Lower leg skin (tissue), 4 donors: ENCODE data around the gene MCF2L2. TPM values are rescaled to one million over a fixed set of nuclear protein-coding genes. Genes with fewer than 3 reads are reported as not detected.
A peak's percentile ranks its signal among the peaks of the same experiment; 100 is the strongest.

Experiments
- DNase-seq, 2 donors: peaks; one replicate each; pipeline ENCODE4 v3.0.0-alpha.2; 2019; ENCODE audit warnings: low spot score in 2 of 2
- H3K4me3 ChIP-seq: fragments of 200-600 bp; sonication (generic); 2 replicates; pipeline ENCODE4 v1.5.1; 2017; ENCODE audit warnings: mild to moderate bottlenecking, low read depth; ENCODE audit not compliant: poor library complexity, severe bottlenecking
- POLR2A ChIP-seq, 2 donors: fragments of 450-650 bp; IDR thresholded peaks; one replicate each; pipeline ENCODE4 v1.6.1; 2016 to 2017; ENCODE audit warnings: antibody characterized with exemption in 2 of 2, mild to moderate bottlenecking in 1 of 2, moderate library complexity in 1 of 2
- WGBS, 2 donors: methylation state at CpG; one replicate each; pipeline ENCODE4 v1.1.5; 2018; 5-methylcytosine and 5-hydroxymethylcytosine counted together
- intact Hi-C: fragments of 100-400 bp; cut with DNase I; formaldehyde crosslinking; loops from one replicate; pipeline ENCODE4 v1.15.0; 2023; ENCODE audit warnings: low total_unique reads
- total RNA-seq, 4 donors: library from RNA; depleted of rRNA; stranded (reverse); fragments of >200 nt; gene quantifications; one replicate each; pipeline ENCODE4 v1.1.0, GENCODE V29; 2016
- TF ChIP-seq, protein P1 (sequence below), 3 donors: fragments of 450-650 bp; IDR thresholded peaks; one replicate each; pipeline ENCODE4 v1.5.1; 2016; ENCODE audit warnings: antibody characterized with exemption in 3 of 3, mild to moderate bottlenecking in 3 of 3, moderate library complexity in 2 of 3

Gene MCF2L2
- total RNA-seq, 4 donors from 2014 or later = 0.88 to 1.3 (median 1.1) TPM; not detected in 1

DNA sequence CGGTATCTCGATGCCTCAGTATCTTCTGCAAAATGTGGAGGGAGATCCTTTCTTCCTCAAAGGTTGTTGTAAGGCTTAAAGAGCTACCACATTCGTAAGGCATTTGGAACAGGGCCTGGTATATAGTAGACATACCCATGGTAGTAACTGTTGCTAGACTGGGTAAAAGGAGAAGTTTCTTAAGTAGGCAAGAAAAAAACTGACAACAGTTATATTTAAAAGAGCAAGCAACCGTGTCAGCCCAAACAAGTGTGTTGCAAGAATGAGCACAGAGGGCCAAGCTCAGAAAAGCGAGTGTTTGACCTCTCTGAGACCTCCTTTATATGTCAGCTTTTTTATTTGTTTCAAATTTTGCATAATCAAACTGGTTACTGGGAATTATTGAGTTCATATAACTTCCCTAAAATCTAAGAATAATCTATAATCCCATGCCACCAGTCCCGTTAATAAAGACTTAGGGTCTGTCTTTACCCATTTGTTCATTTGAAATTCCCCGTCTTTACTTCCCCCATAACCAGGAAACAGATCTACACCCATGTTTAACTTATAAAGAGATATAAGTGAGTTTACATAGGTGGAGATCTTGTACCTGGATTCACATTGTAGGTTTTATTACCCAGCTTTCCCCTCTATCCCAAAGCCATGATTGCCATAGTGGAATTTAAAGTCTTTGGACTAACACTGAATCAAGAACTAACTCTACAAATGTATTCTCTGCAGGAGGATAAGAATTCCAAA lies 168.1 kb downstream of the MCF2L2 start:
- TF ChIP-seq POLR2A (IDR thresholded peaks at IDR 0.05) = no peak
- TF ChIP-seq, protein P1, sequence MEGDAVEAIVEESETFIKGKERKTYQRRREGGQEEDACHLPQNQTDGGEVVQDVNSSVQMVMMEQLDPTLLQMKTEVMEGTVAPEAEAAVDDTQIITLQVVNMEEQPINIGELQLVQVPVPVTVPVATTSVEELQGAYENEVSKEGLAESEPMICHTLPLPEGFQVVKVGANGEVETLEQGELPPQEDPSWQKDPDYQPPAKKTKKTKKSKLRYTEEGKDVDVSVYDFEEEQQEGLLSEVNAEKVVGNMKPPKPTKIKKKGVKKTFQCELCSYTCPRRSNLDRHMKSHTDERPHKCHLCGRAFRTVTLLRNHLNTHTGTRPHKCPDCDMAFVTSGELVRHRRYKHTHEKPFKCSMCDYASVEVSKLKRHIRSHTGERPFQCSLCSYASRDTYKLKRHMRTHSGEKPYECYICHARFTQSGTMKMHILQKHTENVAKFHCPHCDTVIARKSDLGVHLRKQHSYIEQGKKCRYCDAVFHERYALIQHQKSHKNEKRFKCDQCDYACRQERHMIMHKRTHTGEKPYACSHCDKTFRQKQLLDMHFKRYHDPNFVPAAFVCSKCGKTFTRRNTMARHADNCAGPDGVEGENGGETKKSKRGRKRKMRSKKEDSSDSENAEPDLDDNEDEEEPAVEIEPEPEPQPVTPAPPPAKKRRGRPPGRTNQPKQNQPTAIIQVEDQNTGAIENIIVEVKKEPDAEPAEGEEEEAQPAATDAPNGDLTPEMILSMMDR (IDR thresholded peaks at IDR 0.05) = no peak
- intact Hi-C loops = no loop called here
- no peak for DNase-seq
- 59 to 61% methylated on average over 7 of the region's 7 CpGs for WGBS, 2 donors
- H3K4me3 ChIP-seq = no peak overlapping the region

DNA sequence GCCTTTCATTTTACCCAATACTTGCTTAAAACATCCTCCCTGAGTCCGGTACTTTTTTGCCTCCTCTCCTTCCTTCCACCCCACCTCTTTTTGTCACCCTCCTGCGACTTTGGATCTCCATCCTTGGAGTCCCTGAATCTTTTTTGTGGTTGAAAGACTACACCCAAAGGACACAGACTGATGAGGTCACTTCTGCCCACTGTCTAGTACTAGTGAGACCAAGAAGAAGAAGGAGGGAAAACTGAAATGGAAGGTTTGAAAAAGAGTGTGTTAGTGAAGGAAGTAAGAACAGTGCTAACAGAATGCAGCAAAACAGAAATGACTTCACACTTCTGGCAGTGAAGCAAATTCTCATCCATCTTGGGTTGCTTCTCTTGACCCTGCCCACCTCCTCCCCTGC lies 168.8 kb downstream of the MCF2L2 start:
- WGBS, 2 donors = 80 to 86% methylated on average over 2 of the region's 2 CpGs
- intact Hi-C loops = no loop called here
- no peak for DNase-seq
- H3K4me3 ChIP-seq = no peak overlapping the region
- TF ChIP-seq, protein P1 (IDR thresholded peaks at IDR 0.05) = no peak
- no peak for TF ChIP-seq POLR2A (IDR thresholded peaks at IDR 0.05)

DNA sequence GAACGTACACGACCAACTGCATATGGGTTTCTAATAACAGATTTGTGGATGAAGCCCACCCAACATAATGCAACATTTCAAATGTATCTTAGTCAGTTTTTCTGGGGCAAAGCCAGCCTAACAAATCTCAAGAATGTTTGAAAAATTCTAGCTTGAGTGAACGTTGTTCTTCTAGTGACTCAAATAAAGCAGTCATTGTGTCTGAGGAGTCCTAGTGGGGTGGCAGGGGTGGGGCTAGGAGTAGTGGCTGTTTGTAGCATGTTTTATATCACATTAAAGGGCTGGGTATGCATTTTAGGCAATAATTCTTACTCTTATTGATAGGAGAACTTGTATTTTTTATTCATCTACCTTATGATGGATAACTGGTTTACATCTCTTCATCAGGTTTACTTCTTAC lies 169.3 kb downstream of the MCF2L2 start:
- H3K4me3 ChIP-seq = no peak overlapping the region
- no peak for DNase-seq
- TF ChIP-seq, protein P1 (IDR thresholded peaks at IDR 0.05) = no peak
- TF ChIP-seq POLR2A (IDR thresholded peaks at IDR 0.05) = no peak
- 69 to 77% methylated on average over 3 of the region's 3 CpGs for WGBS, 2 donors
- intact Hi-C loops = no loop called here

DNA sequence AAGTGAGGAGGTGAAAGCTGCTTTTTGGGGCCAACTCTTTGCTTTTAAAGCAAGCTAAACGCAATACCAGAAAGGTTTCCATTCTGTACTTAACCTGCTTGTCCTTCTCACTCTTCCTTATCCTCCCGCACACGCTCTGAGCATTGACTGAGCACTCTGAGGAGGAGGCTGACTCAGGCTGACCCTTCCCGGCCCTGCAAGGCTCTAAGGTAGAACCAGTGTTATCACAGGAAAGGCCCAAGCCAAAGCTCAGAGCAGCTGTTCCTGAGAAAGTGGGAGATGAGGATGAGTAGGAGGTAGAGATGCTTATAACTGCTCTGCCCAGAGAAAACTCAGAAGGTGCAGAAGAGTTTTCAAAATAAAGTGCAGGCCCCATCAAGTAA lies 173.1 kb downstream of the MCF2L2 start:
- 65 to 77% methylated on average over 4 of the region's 4 CpGs for WGBS, 2 donors
- no peak overlapping the region for H3K4me3 ChIP-seq
- intact Hi-C loops = no loop called here
- DNase-seq = no peak
- TF ChIP-seq, protein P1 (IDR thresholded peaks at IDR 0.05) = no peak
- TF ChIP-seq POLR2A (IDR thresholded peaks at IDR 0.05) = no peak

DNA sequence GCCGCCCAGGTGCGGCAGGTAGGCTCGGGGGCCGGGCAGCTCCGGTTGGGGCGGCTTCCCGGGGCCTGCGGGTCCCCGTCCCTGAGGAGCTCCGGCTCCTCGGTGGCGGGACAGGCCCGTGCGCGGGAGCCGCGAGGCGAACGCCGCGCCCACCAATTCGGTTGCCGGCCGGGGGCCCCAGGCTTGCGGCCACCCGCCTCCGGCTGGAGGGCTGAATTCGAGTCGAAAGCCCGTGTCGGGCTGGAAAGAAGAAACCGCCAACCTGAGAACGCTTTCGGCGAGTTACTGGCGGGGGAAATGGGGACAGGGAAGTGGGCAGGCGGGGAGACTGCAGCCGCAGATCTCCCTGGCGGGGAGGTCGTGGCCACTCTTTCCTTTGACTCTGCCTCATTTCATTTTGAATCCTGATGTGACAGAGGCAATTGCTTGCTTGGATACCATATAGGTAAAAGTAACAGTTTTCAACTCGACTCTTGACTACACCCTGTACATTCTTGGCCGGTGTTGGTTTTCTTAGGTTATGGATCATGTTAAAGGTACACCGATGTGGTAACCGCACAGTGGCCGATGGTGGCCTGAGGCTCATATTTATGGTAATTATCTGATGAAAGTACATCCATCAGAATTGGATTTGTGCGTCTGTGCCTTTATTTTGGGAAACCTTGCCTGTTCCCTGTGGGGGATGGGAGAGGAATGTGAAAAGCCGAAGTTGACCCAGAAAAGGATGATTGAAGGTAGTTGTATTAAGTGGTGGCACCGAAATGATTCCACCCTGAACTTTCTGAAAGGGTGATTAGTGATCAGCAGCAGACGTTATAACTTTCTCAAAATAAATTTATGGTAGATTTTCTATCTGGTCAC lies 173.7 kb downstream of the MCF2L2 start:
- DNase-seq = no peak
- 13 to 20% methylated on average over 37 to 38 of the region's 49 CpGs for WGBS, 2 donors
- TF ChIP-seq POLR2A (IDR thresholded peaks at IDR 0.05) = no peak
- TF ChIP-seq, protein P1 (IDR thresholded peaks at IDR 0.05) = no peak
- H3K4me3 ChIP-seq = peak overlapping the region; percentile 63
- intact Hi-C loops = no loop called here
